HG03378 (cell line): Measurements from ENCODE around the gene ANKRD39.

ENCODE experiments used
- ATAC-seq: cut with Tn5 transposase; IDR thresholded peaks from one replicate; pipeline ENCODE4 v1.9.1; 2021; ENCODE audit warnings: mild to moderate bottlenecking, moderate library complexity; ENCODE audit not compliant: unreplicated experiment

ANKRD39 gene

DNA sequence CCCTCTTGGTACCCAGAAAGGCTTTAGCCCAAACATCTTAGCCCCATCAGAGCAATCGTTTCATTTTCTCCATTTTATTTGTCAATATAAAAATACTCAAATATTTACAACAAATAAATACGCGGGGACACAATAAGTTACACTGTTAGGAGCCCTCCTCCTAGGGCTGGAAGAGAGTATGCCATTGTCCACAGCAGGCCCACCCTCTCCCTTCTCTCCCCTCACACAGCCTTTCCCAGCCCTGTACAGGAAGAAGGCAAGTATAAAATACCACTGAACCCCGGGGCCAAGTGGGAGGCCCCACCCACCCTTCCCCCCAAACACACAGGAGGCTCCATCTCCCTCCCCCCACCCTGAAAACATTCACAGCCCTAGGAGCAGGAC is 1.9 kb upstream of the ANKRD39 start:
- no peak for ATAC-seq

DNA sequence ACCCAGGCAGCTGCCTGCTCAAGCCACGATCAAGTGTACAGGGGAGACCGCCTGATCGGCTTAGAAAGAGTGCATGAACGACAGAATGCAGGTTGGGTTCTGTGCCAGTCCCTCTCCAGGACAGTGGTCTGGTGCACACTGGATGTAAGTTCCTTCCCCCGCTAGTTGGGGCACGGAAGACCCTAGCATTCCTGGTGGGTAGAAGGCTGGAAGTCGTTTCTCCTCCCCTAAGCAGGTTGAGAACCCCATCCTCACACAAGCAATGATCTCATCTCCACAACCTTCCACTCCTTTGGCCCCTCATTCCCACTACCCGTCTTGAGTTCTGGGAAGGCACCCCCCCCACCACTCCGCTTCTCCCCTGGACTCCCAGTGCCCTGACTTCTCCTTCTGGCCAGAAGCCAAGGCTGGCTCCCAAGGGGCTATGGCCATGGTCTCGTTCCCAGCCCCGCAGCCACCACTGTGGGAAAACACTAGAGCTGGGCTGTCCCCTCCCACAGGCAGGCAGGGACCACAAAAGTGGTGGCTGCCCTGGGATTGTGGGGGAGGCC is 1.4 kb upstream of the ANKRD39 start:
- no peak for ATAC-seq

DNA sequence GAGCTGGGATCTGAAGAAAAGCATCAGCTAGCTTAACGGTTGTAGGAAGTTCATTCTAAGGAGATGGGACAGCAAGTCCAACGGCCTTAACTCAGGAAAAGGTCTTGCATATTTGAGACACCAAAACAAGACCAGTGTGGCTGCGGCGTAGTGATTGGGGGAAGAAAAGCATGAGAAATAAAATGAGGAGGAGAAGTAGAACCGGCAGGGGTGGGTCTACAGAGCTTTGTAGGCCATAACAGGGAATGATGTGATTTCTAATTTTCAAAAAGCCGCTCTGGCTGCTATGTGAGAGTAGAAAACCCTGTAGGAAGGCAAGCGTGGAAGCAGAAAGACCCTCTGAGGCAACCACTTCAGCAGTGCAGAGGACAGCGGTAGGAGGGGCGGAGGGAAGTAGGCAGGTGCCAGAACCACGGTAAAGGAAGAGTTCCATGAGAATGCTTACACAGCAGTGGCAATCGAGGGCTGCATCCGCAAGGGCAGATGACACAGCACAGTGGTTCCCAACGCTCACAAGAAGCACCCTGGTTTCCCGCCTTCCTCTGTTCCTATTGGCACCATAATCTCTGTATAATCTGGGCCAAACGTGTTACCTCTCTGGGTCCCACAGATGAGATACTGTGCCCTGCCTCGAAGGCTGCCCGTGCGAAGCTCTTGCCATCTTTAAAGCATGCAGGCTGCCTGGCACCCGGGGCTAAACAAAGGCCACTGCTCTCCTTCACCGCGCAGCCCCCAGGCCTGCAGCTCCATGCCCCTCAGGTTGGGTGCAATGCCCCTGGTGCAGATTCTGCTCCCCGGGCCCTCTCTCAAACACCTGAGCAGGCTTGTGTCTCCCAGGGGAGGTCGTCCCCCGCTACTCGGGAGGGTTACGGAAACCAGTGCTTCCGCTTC is 795 bp downstream of the ANKRD39 start:
- ATAC-seq = no peak

DNA sequence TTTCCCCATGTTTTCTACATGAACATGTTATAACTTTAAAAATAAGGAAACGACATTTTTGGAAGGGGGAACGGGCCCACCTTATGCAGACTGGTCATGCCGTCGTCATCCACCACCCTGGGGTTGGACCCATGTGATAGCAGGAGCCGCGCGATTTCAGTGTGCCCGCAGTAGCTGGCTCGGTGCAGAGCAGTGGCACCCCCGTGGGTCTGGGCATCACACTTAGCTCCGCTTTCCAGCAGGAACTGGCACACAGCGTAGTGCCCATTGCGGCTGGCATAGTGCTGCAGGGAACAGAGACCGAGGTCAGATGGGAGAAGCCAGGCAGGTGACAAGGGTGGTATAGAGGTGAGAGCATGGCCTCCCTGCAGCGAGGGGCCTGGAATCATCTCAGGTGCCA is 4.5 kb downstream of the ANKRD39 start:
- no peak for ATAC-seq

DNA sequence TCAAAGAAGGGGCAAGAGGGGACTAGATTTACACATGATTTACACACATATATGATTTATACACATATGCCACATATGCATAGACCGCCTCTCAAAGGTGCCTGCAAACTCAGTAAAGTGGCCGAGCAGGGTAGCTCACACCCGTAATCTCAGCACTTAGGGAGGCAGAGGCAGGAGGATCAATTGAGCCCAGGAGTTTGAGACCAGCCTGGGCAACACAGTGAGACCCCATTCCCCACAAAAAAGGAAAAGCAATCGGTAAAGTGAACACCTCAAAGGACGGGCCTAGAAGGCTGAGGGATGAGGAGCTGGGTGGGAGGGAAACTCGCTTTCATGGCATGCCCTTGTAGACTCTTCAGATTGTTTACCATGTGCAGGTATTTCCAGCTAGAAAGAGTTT is 5.1 kb downstream of the ANKRD39 start:
- no peak for ATAC-seq

DNA sequence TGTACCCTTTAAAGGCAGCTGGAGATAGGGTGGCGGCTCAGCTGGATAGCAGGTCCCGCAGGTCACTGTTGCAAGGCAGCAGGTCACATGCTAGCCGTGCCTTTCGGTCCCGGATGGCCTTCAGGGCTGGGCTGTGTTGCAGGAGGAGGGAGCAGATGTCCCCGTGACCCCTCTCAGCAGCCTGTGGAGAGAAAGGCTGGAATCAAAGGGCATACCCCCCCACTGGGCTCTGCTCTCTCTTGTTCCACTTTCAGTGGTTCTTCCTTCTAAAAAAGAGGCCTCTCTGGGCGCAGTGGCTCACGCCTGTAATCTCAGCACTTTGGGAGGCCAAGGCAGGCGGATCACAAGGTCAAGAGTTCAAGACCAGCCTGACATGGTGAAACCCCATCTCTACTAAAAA is 9.6 kb downstream of the ANKRD39 start:
- ATAC-seq = no peak

DNA sequence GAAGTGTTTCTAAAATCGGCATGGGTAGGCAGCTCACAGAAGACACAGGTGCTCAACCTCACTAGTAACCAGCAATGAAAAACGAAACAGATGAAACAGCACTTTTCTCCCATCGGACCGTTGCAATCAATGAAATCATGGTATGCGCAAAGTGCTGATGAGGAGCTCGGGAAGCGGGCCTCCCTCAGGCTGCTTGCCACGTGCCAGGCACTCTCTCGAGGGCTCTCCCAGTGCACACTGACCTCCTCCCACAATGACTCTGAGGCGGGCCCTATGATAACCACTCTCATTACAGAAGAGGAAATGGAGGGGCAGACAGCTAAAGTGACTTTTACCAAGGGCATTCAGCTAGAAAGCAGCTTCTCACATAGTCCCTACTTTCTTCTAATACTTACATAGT is 10.2 kb downstream of the ANKRD39 start:
- ATAC-seq = no peak

DNA sequence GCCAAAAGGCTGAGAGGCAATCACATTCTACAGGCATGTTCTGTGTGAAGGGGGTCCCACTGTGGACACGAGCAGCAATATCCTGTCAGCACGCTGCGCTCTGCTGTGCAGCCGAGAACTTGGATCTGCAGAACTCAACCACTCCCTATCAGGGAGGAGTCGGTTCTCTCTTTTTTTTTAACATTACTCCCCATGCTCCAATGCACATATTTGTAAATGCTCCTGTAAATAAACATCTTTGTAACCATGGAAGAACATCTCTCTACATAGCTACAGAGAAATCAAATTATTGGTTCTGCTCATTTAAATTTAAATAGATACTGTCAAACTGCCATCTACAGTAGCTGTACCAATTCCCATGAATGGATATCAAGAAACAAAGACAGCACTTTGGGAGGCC is 11.0 kb downstream of the ANKRD39 start:
- ATAC-seq = no peak

DNA sequence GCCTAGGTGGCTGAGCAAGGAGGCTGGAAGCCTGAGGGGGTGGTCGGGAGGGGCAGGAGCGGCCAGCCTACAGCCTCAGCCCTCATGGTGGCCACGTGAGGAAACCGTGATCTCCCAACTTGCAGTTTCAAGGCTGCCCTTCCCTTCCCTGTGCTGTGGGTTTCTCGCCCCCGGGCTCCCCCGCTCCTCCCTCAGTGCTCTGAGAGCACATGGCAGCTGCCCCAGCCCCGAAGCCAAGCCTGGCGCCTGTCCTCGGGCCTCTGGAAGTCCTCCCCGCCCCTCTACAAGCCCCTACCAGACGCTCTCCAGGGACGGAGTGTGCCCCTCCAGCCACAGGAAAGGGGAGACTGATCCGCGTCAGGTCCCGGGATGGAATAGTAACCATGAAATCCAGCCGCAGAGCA is 13.4 kb downstream of the ANKRD39 start:
- no peak for ATAC-seq

DNA sequence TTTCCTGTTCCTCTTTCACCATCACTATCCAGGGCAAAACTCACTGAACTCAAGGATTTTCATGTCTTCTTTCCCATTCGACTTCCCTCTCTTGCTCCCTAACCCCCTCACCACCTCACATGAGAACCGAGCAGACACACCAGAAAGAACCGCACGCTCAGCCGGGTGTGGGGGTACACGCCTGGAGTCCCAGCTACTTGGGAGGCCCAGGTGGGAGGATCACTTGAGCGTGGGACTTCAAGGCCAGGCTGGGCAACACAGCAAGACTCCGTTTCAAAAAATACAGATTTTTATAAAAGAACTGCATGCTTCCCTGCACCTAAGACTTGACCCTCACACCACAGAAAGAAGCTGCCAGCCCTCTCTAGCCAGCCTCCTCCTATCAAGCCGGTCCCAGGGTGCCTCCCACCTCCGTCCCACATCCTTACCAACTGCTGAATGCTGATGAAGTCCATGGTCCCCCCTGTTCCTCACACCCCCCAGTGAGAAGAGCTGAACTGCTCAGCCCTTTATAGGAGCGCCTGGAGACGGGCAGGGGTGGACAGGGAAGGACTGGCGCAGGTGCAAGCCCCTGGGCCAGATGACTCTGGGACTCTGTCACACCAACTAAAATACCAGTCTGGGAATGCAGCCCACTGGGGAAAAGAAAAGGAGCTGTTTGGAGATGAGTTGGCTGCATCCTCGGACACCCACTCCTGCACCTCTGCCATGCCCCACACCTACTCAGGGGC is 14.1 kb downstream of the ANKRD39 start, which contains the start of gene ANKRD23:
Gene ANKRD23 (minus strand): TSS at position 484 of the 731 bp plus-strand sequence. CDS start 29 bp downstream, at position 455.
- ATAC-seq = no peak

DNA sequence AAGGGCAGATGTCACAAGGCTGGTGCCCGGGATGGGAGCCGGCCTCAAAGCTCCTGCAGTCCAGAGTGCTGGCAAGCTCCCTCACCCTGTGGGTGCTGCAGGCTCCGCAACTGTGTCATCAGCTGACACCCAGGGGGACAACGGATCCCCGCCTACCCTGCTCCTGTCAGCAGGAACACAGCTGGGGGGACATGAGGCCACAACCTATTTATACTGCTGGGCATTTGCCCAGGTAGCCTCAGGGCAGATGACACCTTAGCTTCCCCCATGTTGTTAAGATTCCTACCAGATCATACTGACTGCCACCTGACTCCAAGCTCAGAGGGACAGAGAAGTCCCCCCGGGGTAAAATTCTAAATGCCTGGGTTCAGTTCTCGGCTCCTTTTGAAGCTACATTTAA is 15.2 kb downstream of the ANKRD39 start:
- ATAC-seq = no peak

DNA sequence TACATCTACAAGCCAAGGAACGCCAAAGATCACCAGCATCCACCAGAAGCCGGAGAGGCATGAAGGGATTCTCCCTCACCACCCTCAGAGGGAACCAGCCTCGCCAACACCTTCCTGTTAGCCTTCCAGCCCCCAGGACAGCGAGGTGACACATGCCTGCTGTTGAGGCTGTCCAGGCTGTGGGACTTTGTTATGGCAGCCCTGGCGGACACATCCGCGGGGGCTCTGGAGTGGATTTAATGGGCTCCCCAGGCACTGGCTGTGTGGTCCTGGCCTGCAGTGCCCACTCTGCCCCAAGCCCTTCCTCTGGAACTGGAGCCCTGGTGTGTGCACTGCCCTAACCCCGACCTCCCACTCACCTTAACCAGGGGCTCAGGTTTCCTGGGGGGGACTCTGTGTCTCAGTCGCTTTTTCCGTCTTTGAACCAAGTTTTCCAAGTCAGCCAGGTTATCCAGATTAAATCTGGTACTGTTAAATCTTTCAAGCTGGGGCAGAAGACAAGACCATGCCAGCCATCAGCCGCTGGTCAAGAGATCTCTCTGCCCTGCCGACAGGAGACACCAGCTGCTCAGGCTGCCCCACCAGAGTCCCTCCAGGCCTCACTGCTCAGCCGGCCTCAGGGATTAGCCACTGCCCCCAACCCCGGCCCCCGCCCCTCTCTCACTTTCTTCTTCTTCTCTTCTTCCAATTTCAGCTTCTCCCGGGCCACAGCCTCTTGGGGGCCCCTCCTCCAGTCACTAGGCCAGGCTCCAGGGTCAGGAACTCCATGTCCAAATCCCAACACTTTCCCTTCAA is 15.9 kb downstream of the ANKRD39 start:
- no peak for ATAC-seq

DNA sequence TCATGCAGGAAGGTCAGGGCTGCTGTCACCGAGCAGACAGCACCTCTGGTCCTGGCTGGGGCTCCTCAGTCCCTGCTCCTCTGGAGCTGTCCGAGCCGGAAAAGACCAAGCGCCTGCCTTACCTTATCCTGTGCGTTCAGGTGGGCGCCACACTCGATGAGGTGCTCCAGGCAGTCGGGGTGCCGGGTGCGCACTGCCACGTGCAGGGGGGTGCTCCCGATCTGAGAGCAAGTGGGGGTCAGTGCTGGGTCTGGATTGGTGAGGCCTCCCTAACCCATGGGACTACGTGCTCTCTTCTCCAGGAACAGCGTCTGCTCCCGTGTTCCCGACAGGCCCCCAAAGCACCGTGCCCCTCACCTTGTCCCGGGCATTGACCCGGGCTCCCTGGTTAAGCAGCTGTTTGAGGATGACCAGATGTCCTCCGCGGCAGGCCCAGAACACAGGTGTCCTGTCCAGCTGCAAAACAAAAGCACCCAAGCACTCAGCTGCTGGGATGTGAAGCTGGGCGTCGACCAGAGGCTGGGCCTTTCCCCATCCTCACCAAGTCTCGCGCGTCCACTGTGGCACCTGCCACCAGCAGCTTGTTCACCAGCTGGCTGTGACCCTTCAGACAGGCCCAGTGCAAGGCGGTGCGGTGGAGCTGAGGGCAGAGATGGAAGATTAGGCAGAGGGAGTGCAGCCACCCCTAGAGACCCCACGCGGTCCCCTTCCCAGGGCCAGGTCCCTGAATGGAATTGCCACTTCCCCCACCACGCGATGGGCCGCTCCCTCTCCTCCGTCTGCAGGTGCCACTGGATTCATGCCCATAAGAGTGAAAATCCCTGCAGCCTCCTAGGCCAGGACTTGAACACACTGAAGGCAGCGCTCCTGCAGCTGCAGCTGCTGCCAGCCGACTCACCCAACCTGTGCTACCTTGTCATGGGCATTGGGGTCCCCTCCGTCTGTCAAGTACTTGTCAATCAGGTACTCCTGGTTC is 17.7 kb downstream of the ANKRD39 start:
- ATAC-seq = no peak

DNA sequence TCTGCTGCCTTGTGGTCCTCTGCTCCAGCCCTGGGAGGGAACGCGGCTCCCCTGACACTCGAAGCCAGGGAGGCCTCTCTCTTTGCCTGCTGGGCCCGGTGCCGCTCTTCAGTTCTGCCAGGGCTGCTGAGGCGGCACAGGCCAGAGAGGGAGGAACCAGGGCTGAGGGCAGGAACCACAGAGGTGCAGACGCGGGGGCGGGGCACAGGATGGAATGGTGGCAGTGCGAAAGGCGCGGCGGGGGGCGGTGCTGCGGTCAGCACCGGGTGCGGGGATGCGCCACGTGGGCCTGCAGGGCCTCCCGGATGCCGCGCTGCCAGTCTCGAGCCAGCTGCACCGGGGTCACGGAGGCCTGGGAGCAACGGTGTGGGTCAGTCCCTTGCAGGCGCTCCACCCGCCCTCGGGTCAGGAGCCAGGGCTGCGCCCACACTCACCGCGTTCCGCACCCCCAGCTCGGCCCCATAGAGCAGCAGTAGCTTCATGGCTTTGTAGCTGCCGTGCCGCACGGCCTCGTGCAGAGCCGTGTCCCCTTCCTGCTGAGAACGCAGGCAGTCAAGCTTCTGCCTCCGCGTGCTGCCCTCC is 18.4 kb downstream of the ANKRD39 start:
- ATAC-seq = no peak

DNA sequence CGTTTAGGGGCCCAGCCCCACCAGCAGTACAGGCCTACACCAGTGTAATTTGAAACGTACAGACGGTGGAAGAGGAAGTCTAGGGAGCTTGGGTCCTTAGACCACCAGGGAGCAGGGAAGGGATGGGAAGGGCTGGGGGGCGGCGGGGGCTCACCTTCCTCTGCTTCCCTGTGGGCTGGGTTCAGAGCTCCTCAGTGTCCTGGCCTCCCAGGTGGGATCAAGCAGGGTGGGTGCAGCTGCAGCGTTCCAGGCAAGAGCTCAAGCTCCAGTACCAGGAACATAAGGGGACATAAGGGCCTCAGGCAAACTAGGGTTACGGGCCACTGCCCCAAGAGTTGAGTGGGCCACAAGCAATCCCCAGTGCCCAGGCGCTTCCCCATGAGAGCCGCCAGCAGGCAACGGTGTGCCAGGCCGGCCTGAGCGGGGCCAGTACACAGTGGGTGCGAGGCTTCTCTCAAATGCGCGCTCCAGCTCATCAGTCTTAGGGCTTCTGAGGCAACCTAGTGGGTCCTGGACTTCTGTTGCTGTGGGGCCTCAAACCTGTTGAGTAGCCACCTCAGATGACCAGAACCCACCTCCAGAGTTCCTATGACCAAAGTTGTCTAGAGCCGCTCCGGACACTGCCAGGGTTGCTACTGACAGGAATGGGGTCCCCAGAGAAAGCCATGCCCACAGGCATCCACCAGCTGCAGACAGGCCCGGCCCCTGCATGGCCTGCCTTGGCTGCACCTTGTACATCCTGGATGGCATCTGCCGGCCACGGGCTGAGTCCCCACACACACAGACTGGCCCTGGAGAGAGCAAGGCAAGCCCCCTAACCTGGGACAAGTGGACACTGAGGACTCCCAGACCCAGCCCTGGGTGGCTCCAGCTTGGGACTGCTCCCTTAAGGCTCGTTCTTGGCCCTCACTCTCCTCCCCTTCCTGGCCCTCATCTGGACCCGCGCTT is 19.2 kb downstream of the ANKRD39 start:
- ATAC-seq = no peak

DNA sequence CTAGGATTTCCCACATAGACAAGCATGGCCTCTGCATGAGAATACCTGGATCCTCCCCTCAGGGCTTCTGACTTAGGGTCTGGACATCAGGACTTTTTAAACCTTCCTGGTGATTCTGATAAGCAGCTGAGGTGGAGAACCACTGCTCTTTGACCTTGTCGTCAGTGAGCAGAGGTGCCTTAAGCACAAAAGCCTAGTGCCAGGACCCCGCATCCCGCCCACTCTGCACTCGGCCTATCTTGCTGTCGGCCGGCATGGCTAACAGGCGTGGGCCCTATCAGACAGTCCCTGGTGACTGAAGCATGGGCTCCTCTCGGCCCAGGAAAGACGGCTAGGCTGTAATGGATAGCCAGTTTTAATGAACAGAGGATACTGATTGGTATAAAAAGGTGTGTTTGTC is 20.2 kb downstream of the ANKRD39 start:
- no peak for ATAC-seq

DNA sequence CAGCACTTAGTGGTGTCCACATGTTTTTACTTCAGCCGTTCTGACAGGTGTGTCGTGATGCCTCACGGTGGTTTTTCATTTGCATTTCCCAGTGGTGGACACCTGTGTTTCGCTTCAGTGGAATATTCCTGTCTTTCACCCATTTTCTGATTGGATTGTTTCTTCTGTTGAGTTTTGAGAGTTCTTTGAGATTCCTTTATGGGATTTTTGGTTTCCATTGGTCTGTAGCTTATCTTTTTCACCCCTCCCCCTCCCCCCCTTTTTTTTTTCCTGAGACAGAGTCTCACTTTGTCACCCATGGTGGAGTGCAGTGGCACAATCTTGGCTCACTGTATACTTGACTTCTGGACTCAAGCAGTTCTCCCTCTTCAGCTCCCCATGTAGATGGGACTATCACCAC is 22.0 kb downstream of the ANKRD39 start:
- no peak for ATAC-seq

DNA sequence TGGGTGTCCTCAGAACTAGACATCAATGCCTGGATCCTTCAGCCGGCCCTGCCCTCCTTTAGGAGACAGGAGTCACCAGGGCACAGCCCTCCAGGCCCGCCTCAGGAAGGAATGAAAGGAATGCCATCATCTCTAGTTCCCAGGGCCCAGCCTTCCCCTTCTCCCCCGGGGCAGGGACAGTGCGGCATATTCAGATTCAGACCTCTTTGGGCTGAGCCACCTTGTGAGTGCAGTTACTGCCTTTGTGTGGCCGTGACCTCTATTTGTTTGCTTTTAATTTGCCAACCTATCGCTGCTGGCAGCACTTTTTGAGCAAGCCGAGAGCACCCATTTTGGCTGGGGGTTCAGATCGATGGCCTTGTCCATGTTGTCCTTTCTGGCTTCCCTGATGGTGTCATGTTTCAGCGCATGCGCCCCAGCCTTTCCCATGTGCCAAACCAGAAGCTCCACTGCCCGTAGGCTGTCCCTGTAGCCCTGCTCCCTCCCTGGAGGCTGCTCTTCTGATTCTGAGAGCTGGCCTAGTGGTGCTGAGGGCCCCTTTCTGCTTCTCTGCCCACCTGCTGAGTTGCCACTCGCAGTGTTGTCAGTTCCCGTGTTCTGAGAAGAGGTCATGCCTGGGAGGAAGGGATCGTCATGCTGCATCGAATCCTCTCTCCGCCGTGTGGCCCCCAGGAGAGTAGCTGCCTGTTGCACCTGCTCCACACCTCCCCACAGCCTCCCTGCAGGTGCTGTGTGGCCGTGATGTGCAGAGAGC is 24.9 kb downstream of the ANKRD39 start:
- ATAC-seq = no peak
